Prostate gland (tissue), 2 donors: ENCODE measurements around the gene AATK.

Experiments used
- CTCF ChIP-seq, 4 experiments: fragments of 200-600 bp in 2 of 4; fragments of 450-650 bp in 2 of 4; sonication (generic) in 2 of 4; IDR thresholded peaks; 1 replicate in 3 of 4; 2 replicates in 1 of 4; pipeline ENCODE4 v1.5.1; 2016 to 2019; ENCODE audit warnings: antibody characterized with exemption in 4 of 4, mild to moderate bottlenecking in 2 of 4, moderate library complexity in 2 of 4
- POLR2A ChIP-seq: fragments of 450-650 bp; IDR thresholded peaks from one replicate; pipeline ENCODE4 v1.6.1; 2016; ENCODE audit warnings: antibody characterized with exemption, mild to moderate bottlenecking
- POLR2AphosphoS5 ChIP-seq: sonication (generic); formaldehyde crosslinking; IDR thresholded peaks from one replicate; pipeline ENCODE4 v1.6.1; 2017; ENCODE audit warnings: antibody characterized with exemption

DNA sequence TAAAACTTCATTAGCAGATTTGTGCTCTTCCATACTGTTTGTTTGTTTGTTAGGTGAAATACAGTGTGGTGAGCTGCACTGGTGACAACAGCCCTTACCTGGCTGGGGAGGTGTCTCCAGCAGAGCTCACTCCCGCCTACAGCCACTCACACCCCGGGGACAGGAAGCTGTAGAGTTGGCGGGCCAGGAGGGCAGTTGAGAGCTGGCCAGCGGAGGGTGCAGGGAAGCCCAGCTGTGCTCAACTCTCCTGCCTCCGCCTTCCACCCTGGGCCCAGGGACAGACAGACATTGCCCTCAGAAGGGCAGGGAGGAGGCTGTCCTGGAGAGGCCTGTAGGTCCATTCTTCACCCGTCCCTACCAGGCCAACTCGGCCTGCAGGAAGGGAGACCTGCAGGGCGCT is 49.3 kb downstream of the AATK start:
- TF ChIP-seq CTCF (IDR thresholded peaks at IDR 0.05) (no peak), POLR2AphosphoS5 (no peak), POLR2A (no peak)
